HEK293T (cell line): ENCODE results near the gene PRAF2.

Source experiments
- ARNT ChIP-seq: fragments of 450-650 bp; IDR thresholded peaks from 2 replicates; pipeline ENCODE4 v1.6.1; 2017; ENCODE audit warnings: mild to moderate bottlenecking
- FOXK2 ChIP-seq: fragments of 450-650 bp; IDR thresholded peaks from 2 replicates; pipeline ENCODE4 v1.6.1; 2016; ENCODE audit warnings: mild to moderate bottlenecking
- SP1 ChIP-seq: fragments of 450-650 bp; IDR thresholded peaks from 2 replicates; pipeline ENCODE4 v1.6.1; 2017
- TARDBP ChIP-seq: fragments of 450-650 bp; IDR thresholded peaks from 2 replicates; pipeline ENCODE4 v1.6.1; 2016

DNA sequence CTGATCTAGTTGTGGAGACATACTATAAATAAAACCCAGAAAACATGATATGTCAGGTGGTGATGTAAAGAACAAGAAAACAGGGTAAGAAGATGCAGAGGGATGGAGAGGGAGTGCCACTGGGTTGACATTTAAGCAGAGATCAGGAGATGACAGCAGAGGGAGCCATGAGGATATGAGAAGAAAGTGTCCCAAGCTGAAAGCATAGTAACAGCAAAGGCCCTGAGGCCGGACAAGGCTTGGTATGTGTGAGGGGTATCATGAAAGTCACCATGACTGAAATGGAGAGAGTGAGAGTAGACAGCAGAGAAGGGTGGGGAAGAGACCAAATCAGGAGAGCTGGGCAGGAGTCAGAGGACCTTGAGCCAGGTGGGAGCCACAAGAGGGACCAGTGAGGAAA is 46.3 kb upstream of the PRAF2 start:
- TF ChIP-seq ARNT (no peak), SP1 (no peak), FOXK2 (no peak), TARDBP (no peak)
